Panc1 (cell line): Measurements from ENCODE around the gene DDI2. TPM values are rescaled to one million over a fixed set of nuclear protein-coding genes. Genes with fewer than 3 reads are reported as not detected.

Source experiments
- ATAC-seq: fragments of 200-7000 bp; cut with Tn5 transposase; 2 replicates; pipeline ENCODE4 v1.9.1; 2020; ENCODE audit warnings: mild to moderate bottlenecking, moderate library complexity
- BruUV-seq: library from RNA; stranded (reverse); fragments of 400-500 nt; replicated peaks from 2 replicates; lab custom pipeline; 2021; lab: Mats Ljungman, UMichigan
- CTCF ChIA-PET: fragments of 300-600 bp; sonication (Branson Sonifier 250); formaldehyde crosslinking; loops from one replicate; lab custom pipeline; 2022; ENCODE audit warnings: antibody characterized with exemption; lab: Charles Lee
- POLR2A ChIA-PET: fragments of 300-600 bp; sonication (Branson Sonifier 250); formaldehyde crosslinking; loops from one replicate; lab custom pipeline; 2022; ENCODE audit warnings: antibody characterized with exemption; lab: Charles Lee
- DNase-seq: peaks from one replicate; pipeline ENCODE4 v3.0.0-alpha.2; 2010; ENCODE audit warnings: low read depth, low spot score
- H3K27ac ChIP-seq: 2 replicates; pipeline ENCODE4 v1.5.1; 2011; ENCODE audit warnings: mild to moderate bottlenecking, low read length, inconsistent platforms
- H3K27me3 ChIP-seq: fragments of 200-500 bp; sonication (Bioruptor generic); 2 replicates; pipeline ENCODE4 v1.6.0; 2014; ENCODE audit warnings: low read length, inconsistent platforms; ENCODE audit not compliant: control insufficient read depth, insufficient read depth
- H3K36me3 ChIP-seq: fragments of 200-500 bp; sonication (Bioruptor generic); 2 replicates; pipeline ENCODE4 v1.5.1; 2014; ENCODE audit warnings: inconsistent platforms, mild to moderate bottlenecking, low read length, moderate library complexity; ENCODE audit not compliant: control insufficient read depth, insufficient read depth
- H3K4me1 ChIP-seq: 2 replicates; pipeline ENCODE4 v1.5.1; 2011; ENCODE audit warnings: inconsistent platforms, mild to moderate bottlenecking, low read length, moderate library complexity; ENCODE audit not compliant: control insufficient read depth, insufficient read depth
- H3K4me3 ChIP-seq, 2 experiments: 2 replicates each; pipeline ENCODE4 v1.5.1; 2011 to 2012; ENCODE audit warnings: low read depth in 2 of 2, low read length in 2 of 2, mild to moderate bottlenecking in 2 of 2, inconsistent platforms in 1 of 2, moderate library complexity in 1 of 2
- H3K9me3 ChIP-seq: fragments of 200-500 bp; sonication (Bioruptor generic); 2 replicates; pipeline ENCODE4 v1.5.1; 2014; ENCODE audit warnings: low read depth, mild to moderate bottlenecking, inconsistent platforms, low read length, moderate library complexity; ENCODE audit not compliant: control insufficient read depth, insufficient read depth
- CTCF ChIP-seq: fragments of 450-650 bp; IDR thresholded peaks from 2 replicates; pipeline ENCODE4 v1.5.1; 2017; ENCODE audit warnings: mild to moderate bottlenecking
- POLR2AphosphoS5 ChIP-seq: IDR thresholded peaks from 2 replicates; pipeline ENCODE4 v1.6.1; 2012; ENCODE audit warnings: mild to moderate bottlenecking, low read depth, low read length, moderate library complexity
- REST ChIP-seq, 2 experiments: IDR thresholded peaks; 2 replicates each; pipeline ENCODE4 v1.6.1; 2011 to 2012; ENCODE audit warnings: low read depth in 2 of 2, control low read depth in 1 of 2, low read length in 1 of 2, mild to moderate bottlenecking in 1 of 2, moderate library complexity in 1 of 2; ENCODE audit not compliant: insufficient read depth in 1 of 2
- SIN3A ChIP-seq: IDR thresholded peaks from 2 replicates; pipeline ENCODE4 v1.6.1; 2012; ENCODE audit warnings: low read depth, mild to moderate bottlenecking, low read length, moderate library complexity, borderline replicate concordance; ENCODE audit not compliant: insufficient read depth
- TCF7L2 ChIP-seq: IDR thresholded peaks from 2 replicates; pipeline ENCODE4 v1.6.1; 2011; ENCODE audit warnings: mild to moderate bottlenecking, low read depth, low read length, inconsistent platforms
- in situ Hi-C: cut with HindIII; loops from 2 replicates; pipeline ENCODE4 v1.10.0; 2016; ENCODE audit warnings: low sequenced_read_pairs, low pct_unique_long_range_greater_than_20kb
- intact Hi-C: fragments of 100-400 bp; cut with micrococcal nuclease; formaldehyde crosslinking; loops from one replicate; pipeline ENCODE4 v1.10.0; 2022; ENCODE audit not compliant: unreplicated experiment
- total RNA-seq: library from RNA; stranded (reverse); gene quantifications from one replicate; pipeline ENCODE4 v1.2.1, GENCODE V29; 2021; ENCODE audit not compliant: unreplicated experiment

The DDI2 gene
- total RNA-seq, 1 experiment from 2014 or later: 27.7 TPM

GRCh38 chr1:15633756-15634420 lies 16.6 kb downstream of the DDI2 start:
- intact Hi-C loops: no loop called here
- Histone ChIP-seq H3K9me3 (no peaks in the 10 kb centered on the region), H3K27me3 (no peaks in the 10 kb centered on the region), H3K4me1 (no peaks in the 10 kb centered on the region), H3K36me3 (peaks cover 23% of the 10 kb centered on the region; the same call in 1 of the 2 replicates), H3K27ac (no peak overlapping the region), H3K4me3 (no peak overlapping the region)
- no TSS peak for BruUV-seq
- in situ Hi-C loops: no loop called here
- POLR2A ChIA-PET: interaction anchor here (0.6 to 1.2 kb wide), 3 partner anchors 23 to 82 kb away, joined by 3 to 5 read pairs (median 5); no protein-coding TSS in a partner anchor
- no peak for DNase-seq
- TF ChIP-seq TCF7L2 (no peak), POLR2AphosphoS5 (no peak), CTCF (no peak), SIN3A (no peak), REST (IDR thresholded peaks at IDR 0.05; ENCODE audit: insufficient read depth in 1 of 2, low read depth in 2 of 2, low read length in 1 of 2) (no peak)
- CTCF ChIA-PET: interaction anchor here (0.5 to 0.7 kb wide), 2 partner anchors 39 to 135 kb away, joined by 3 to 5 read pairs; no protein-coding TSS in a partner anchor
- ATAC-seq: no peak

- ATAC-seq: no peak
- H3K4me1 ChIP-seq: no peaks in the 10 kb centered on the region
- no peak overlapping the region for H3K27ac ChIP-seq
- CTCF ChIA-PET: no interaction called here
- no TSS peak for BruUV-seq
- in situ Hi-C loops: no loop called here
- no peak for TF ChIP-seq CTCF
- no peak for TF ChIP-seq SIN3A
- POLR2A ChIA-PET: interaction anchor here (0.6 kb wide), 1 partner anchor 40 kb away, joined by 12 read pairs; no protein-coding TSS in a partner anchor
- no peak overlapping the region for H3K4me3 ChIP-seq
- no peak for DNase-seq
- H3K27me3 ChIP-seq: no peaks in the 10 kb centered on the region
- H3K36me3 ChIP-seq: peaks cover 21% of the 10 kb centered on the region
- no peaks in the 10 kb centered on the region for H3K9me3 ChIP-seq
- intact Hi-C loops: no loop called here
These were observed 19.2 kb downstream of the DDI2 start for GRCh38 chr1:15636436-15636835.
